H1 (cell line): ENCODE data around the gene FAM216A. TPM values are rescaled to one million over a fixed set of nuclear protein-coding genes. Genes with fewer than 3 reads are reported as not detected.

ENCODE experiments used
- CHD1 ChIP-seq: IDR thresholded peaks from 2 replicates; pipeline ENCODE4 v1.6.1; 2012; ENCODE audit warnings: low read depth, low read length, improper control_type of control experiment
- CHD7 ChIP-seq: fragments of 300-600 bp; sonication (generic); IDR thresholded peaks from 2 replicates; pipeline ENCODE4 v1.7.1; 2012; ENCODE audit warnings: low read length, moderate library complexity, mild to moderate bottlenecking, inconsistent platforms; ENCODE audit not compliant: insufficient replicate concordance
- CTCF ChIP-seq, 3 experiments: IDR thresholded peaks; 1 replicate in 2 of 3; 2 replicates in 1 of 3; pipeline versions ENCODE4 v1.5.1 to v1.6.1; 2011; ENCODE audit warnings: low read length in 3 of 3, mild to moderate bottlenecking in 3 of 3, inconsistent platforms in 2 of 3, low read depth in 1 of 3, moderate library complexity in 1 of 3; ENCODE audit not compliant: insufficient read depth in 1 of 3; ENCODE audit errors: control extremely low read depth in 1 of 3
- NRF1 ChIP-seq: IDR thresholded peaks from 2 replicates; pipeline ENCODE4 v1.6.1; 2011; ENCODE audit warnings: mild to moderate bottlenecking, low read depth, low read length, improper control_type of control experiment
- SAP30 ChIP-seq: fragments of 300-600 bp; sonication (generic); IDR thresholded peaks from 2 replicates; pipeline ENCODE4 v1.7.1; 2012; ENCODE audit warnings: low read length, moderate library complexity, mild to moderate bottlenecking, inconsistent platforms; ENCODE audit not compliant: insufficient read depth, insufficient replicate concordance
- SIRT6 ChIP-seq: IDR thresholded peaks from one replicate; pipeline ENCODE4 v1.7.1; 2012; ENCODE audit warnings: low read length, inconsistent platforms
- polyA plus RNA-seq, 7 experiments: library from polyadenylated mRNA; depleted of rRNA in 3 of 7; stranded (reverse) in 5 of 7; unstranded in 2 of 7; fragments of >200 nt in 5 of 7; fragments of 200-250 nt in 2 of 7; gene quantifications; 1 replicate in 5 of 7; 2 replicates in 1 of 7; 4 replicates in 1 of 7; pipeline versions ENCODE4 v1.2.1 to v1.2.3, GENCODE V29; 2011 to 2013; ENCODE audit warnings: missing spikeins in 2 of 7, mixed read lengths in 2 of 7
- total RNA-seq: library from RNA; stranded (reverse); fragmentation: NEBNext Ultra II Directional; extraction: Animal tissue kit (Norgen Biotek cat#: 25700); gene quantifications from 2 replicates; pipeline ENCODE4 v1.2.1, GENCODE V29; 2021

FAM216A gene
- total and polyA plus RNA-seq, 2 of the 8 experiments (the other 6 are each of a cell fraction or from before 2014, with no cell fraction given): 19.8 to 24.6 TPM

GRCh38 chr12:110431957-110432587 is 36.6 kb upstream of the FAM216A start (continued):
- TF ChIP-seq CHD7 (no peak), SIRT6 (no peak), CTCF (IDR thresholded peaks at IDR 0.05; ENCODE audit: control extremely low read depth in 1 of 3, insufficient read depth in 1 of 3, low read depth in 1 of 3, low read length in 3 of 3) (no peak), NRF1 (no peak), SAP30 (no peak), CHD1 (no peak)
